GM10248 (cell line): ENCODE data around the gene BIRC7.

ENCODE experiments used
- CTCF ChIA-PET: fragments of 300-600 bp; sonication (Branson Sonifier 250); formaldehyde crosslinking; extraction: SDS; loops from one replicate; lab custom pipeline; 2021; ENCODE audit warnings: antibody characterized with exemption; lab: Yijun Ruan, JAX
- POLR2A ChIA-PET: fragments of 350-650 bp; sonication (Branson Sonifier 250); formaldehyde crosslinking; extraction: SDS; loops from one replicate; lab custom pipeline; 2020; ENCODE audit warnings: antibody characterized with exemption; lab: Yijun Ruan, JAX
- DNase-seq: peaks from one replicate; pipeline ENCODE4 v3.0.0; 2012; ENCODE audit errors: extremely low spot score
- CTCF ChIP-seq: IDR thresholded peaks from 2 replicates; pipeline ENCODE4 v1.5.1; 2012; ENCODE audit warnings: mild to moderate bottlenecking, low read depth; ENCODE audit errors: extremely low read depth, missing control alignments, control extremely low read depth

BIRC7 gene

GRCh38 chr20:63254232-63254605 is 18.5 kb downstream of the BIRC7 start, which contains the start of gene NKAIN4:
NKAIN4 (minus strand) TSS chr20:63254463; CDS start chr20:63254450, 13 bp downstream.
- CTCF ChIA-PET = interaction anchor here (1.2 to 2.1 kb wide), 3 partner anchors 8 to 37 kb away, joined by 3 to 11 read pairs (median 4); no protein-coding TSS in a partner anchor
- no peak for DNase-seq
- POLR2A ChIA-PET = no interaction called here
- no peak for TF ChIP-seq CTCF

GRCh38 chr20:63254606-63255384 is 19.1 kb downstream of the BIRC7 start:
- TF ChIP-seq CTCF = no peak
- CTCF ChIA-PET = interaction anchor here (0.5 to 2.1 kb wide), 4 partner anchors 9 to 408 kb away, joined by 3 to 11 read pairs (median 4); no protein-coding TSS in a partner anchor
- no peak for DNase-seq
- POLR2A ChIA-PET = no interaction called here

GRCh38 chr20:63255931-63256704 is 20.4 kb downstream of the BIRC7 start:
- no peak for DNase-seq
- TF ChIP-seq CTCF = no peak
- ChIA-PET CTCF (interaction anchor here (2.1 kb wide), 1 partner anchor 10 kb away, joined by 4 read pairs; no protein-coding TSS in a partner anchor), POLR2A (no interaction called here)

GRCh38 chr20:63256954-63257353 is 21.2 kb downstream of the BIRC7 start:
- POLR2A ChIA-PET = no interaction called here
- TF ChIP-seq CTCF = no peak
- DNase-seq = no peak
- CTCF ChIA-PET = no interaction called here

GRCh38 chr20:63257629-63258028 is 21.9 kb downstream of the BIRC7 start:
- ChIA-PET POLR2A (no interaction called here), CTCF (interaction anchor here (3.6 kb wide), 1 partner anchor 34 kb away, joined by 19 read pairs; no protein-coding TSS in a partner anchor)
- no peak for DNase-seq
- no peak for TF ChIP-seq CTCF

GRCh38 chr20:63258781-63259180 is 23.1 kb downstream of the BIRC7 start:
- DNase-seq = no peak
- TF ChIP-seq CTCF = no peak
- CTCF ChIA-PET = interaction anchor here (3.6 kb wide), 1 partner anchor 35 kb away, joined by 19 read pairs; no protein-coding TSS in a partner anchor
- POLR2A ChIA-PET = no interaction called here
